ENCODE results near the gene SCD5.

SCD5 gene

DNA sequence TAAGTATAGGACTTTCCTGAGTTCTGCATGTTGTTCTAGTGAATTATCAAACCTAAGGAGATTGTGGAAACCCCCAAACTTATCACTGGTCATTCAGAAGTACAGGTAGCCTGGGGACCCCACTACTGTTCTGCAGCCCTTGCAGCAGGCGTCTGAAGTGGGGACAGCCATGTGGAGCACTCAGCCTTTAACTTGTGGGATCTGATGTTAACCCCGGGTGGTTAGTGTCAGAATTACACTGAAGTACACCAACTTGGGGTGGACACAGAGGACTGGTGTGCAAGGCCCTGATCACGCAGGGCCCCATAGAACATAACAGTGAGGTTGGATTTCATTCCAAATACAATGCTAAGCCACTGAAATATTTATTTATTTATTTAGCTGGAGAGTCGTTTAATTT is 103.7 kb downstream of the SCD5 start:
- TF ChIP-seq, protein P1, sequence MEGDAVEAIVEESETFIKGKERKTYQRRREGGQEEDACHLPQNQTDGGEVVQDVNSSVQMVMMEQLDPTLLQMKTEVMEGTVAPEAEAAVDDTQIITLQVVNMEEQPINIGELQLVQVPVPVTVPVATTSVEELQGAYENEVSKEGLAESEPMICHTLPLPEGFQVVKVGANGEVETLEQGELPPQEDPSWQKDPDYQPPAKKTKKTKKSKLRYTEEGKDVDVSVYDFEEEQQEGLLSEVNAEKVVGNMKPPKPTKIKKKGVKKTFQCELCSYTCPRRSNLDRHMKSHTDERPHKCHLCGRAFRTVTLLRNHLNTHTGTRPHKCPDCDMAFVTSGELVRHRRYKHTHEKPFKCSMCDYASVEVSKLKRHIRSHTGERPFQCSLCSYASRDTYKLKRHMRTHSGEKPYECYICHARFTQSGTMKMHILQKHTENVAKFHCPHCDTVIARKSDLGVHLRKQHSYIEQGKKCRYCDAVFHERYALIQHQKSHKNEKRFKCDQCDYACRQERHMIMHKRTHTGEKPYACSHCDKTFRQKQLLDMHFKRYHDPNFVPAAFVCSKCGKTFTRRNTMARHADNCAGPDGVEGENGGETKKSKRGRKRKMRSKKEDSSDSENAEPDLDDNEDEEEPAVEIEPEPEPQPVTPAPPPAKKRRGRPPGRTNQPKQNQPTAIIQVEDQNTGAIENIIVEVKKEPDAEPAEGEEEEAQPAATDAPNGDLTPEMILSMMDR (conservative IDR thresholded peaks at IDR 0.05), result no peak
- H3K27ac ChIP-seq, result no peak overlapping the region

GRCh38 chr4:82694046-82694445 is 104.5 kb downstream of the SCD5 start:
- TF ChIP-seq, protein P1 (conservative IDR thresholded peaks at IDR 0.05), result no peak
- H3K27ac ChIP-seq, result no peak overlapping the region

- no peak overlapping the region for H3K27ac ChIP-seq
- TF ChIP-seq, protein P1 (conservative IDR thresholded peaks at IDR 0.05), result no peak
Measured at GRCh38 chr4:82692101-82692780, 106.4 kb downstream of the SCD5 start.

DNA sequence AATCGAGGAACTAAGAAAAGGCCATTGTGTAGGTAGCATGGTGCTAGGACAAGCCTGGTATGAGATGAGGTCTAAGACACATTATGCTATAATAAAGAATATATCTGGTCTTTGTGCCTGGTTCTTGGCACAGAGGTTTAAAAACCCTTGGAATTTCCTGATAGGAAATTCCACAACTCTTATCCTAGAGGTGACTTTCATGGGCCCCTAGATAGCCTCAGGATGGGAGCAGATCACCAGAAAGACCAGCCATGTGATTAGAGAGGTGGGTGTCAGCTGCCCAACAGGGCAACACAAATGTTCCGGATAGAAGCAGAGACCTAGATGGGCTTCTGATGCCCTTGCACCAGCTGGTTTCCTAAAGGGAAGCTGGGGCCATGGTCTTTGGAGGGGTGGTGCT is 107.2 kb downstream of the SCD5 start:
- H3K27ac ChIP-seq, result no peak overlapping the region
- TF ChIP-seq, protein P1 (conservative IDR thresholded peaks at IDR 0.05), result no peak

DNA sequence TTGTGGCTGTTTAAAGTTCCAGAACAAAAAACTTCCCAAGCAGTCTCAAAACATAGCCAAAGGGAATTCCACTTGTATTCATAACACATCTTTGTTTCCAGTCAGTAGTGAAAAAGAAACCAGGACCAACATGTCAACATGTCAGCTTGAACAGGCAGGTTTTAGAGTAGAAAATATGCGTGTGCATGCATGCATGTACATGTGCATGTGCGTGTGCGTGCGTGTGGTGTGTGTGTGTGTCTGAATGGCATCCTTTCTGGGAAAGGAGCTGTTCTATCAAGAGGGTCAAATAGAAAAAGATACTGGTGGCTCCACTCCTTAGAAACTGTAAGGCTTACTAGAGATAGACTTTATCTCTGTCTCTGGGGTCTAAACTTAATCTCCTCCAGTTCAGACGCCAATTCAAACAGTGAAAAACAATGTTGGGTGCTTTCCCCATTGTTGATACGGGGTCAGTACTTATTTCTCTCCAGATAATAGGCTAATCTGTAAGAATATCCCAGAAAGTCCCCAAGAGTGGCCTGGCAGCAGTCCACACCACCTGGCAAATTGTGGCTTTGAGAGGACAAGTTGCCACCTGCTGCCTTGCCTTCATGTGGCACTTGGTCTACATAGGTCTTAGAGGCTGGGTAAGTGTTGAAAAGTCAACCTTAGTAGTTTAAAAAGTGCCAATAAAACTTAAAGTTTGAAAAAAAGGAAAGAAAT is 110.4 kb downstream of the SCD5 start:
- TF ChIP-seq, protein P1 (conservative IDR thresholded peaks at IDR 0.05), result no peak

DNA sequence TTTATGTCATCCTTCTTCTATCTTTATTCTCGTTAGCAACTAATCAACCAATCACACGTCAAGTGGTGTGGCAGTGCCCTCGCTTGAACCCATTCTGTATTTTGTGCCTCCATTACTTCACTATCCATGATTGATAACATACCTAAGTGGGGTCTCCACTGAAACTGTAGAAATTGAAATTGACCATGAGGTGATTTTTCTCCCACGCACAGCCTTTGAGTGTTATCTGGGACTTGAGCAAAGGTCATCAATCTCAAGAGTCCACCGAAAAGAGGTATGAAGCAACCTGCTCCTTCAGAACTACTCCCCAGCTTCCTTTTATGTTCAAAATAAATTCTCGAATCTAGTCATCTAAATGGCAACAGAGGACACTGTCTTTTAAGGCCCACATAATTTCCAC is 111.1 kb downstream of the SCD5 start:
- no peak overlapping the region for H3K27ac ChIP-seq
- TF ChIP-seq, protein P1 (conservative IDR thresholded peaks at IDR 0.05), result no peak

More for the DNA sequence above, 110.4 kb downstream of the SCD5 start:
- H3K27ac ChIP-seq, result no peak overlapping the region

DNA sequence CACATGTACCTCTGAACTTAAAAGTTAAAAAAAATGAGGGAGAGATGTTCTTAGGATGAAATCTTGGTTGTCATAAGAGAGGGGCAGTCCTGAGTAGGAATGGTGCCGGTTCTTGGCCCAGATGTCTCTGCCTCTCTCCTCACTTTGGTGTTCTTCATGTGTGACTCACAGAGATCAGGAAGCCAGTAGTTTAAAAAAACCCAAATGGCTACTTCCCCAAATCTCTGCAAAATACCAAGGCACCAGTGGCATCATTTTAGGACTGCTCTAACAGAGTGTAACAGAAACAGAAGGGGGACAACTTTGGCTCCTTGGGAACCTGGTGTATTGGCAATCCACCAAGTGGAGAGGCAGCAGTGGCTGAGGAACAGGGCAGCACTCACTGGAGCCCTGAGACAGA is 116.8 kb downstream of the SCD5 start:
- TF ChIP-seq, protein P1 (conservative IDR thresholded peaks at IDR 0.05), result no peak

More for the DNA sequence above, 116.8 kb downstream of the SCD5 start:
- no peak overlapping the region for H3K27ac ChIP-seq

Data from VCaP (cell line).